Measurements from ENCODE around the gene STIM1.
A peak's percentile ranks its signal among the peaks of the same experiment; 100 is the strongest.

Gene STIM1

GRCh38 chr11:4074266-4074665, 218.8 kb downstream of the STIM1 start:
- DNase-seq: no peak

GRCh38 chr11:4076774-4077173, 221.3 kb downstream of the STIM1 start:
- no peak for DNase-seq

- no peak for DNase-seq
These were observed 227.7 kb downstream of the STIM1 start for GRCh38 chr11:4083198-4083597.

- no peak for DNase-seq
These were observed 229.1 kb downstream of the STIM1 start for GRCh38 chr11:4084406-4085125.

GRCh38 chr11:4085575-4085974, 230.1 kb downstream of the STIM1 start:
- no peak for DNase-seq

- DNase-seq: no peak
These were observed 231.3 kb downstream of the STIM1 start for GRCh38 chr11:4086575-4087353.

- DNase-seq: no peak
These were observed 232.1 kb downstream of the STIM1 start for GRCh38 chr11:4087551-4087950.

GRCh38 chr11:4090258-4090657, 234.8 kb downstream of the STIM1 start:
- no peak for DNase-seq

GRCh38 chr11:4092026-4092425, 236.6 kb downstream of the STIM1 start:
- DNase-seq: no peak

- no peak for DNase-seq
These were observed 238.3 kb downstream of the STIM1 start for GRCh38 chr11:4093519-4094347.

- DNase-seq: peak; percentile 86
These were observed 239.2 kb downstream of the STIM1 start, which contains the start of gene RRM1 for GRCh38 chr11:4094348-4095291. Gene RRM1, plus strand, starts transcription at chr11:4094799. Its CDS starts 214 bp downstream, at chr11:4095013.

GRCh38 chr11:4095509-4096230, 240.2 kb downstream of the STIM1 start:
- no peak for DNase-seq

GRCh38 chr11:4098026-4098621, 242.7 kb downstream of the STIM1 start:
- no peak for DNase-seq

- no peak for DNase-seq
These were observed 247.2 kb downstream of the STIM1 start for GRCh38 chr11:4102711-4103110.

- no peak for DNase-seq
These were observed 247.8 kb downstream of the STIM1 start for GRCh38 chr11:4103269-4103668.

- no peak for DNase-seq
These were observed 250.5 kb downstream of the STIM1 start for GRCh38 chr11:4105916-4106315.

- DNase-seq: no peak
These were observed 256.4 kb downstream of the STIM1 start for GRCh38 chr11:4111834-4112233.

GRCh38 chr11:4115128-4115527, 259.7 kb downstream of the STIM1 start:
- DNase-seq: no peak

- no peak for DNase-seq
These were observed 262.6 kb downstream of the STIM1 start for GRCh38 chr11:4118107-4118506.

- DNase-seq: no peak
These were observed 267.8 kb downstream of the STIM1 start for GRCh38 chr11:4123218-4123617.

GRCh38 chr11:4125141-4125540, 269.7 kb downstream of the STIM1 start:
- no peak for DNase-seq
